NCI-H2171 (cell line): ENCODE results near the gene ZNF608.
A peak's percentile ranks its signal among the peaks of the same experiment; 100 is the strongest.

Source experiments
- DNase-seq: peaks from one replicate; lab custom pipeline; 2025; lab: John Stamatoyannopoulos, UW

The ZNF608 gene

GRCh38 chr5:124719113-124719967 is 27.1 kb downstream of the ZNF608 start:
- no peak for DNase-seq

GRCh38 chr5:124718380-124718789 is 28.1 kb downstream of the ZNF608 start:
- peak; percentile 10 for DNase-seq

- no peak for DNase-seq
Observed at GRCh38 chr5:124716169-124716568, 30.3 kb downstream of the ZNF608 start.

- DNase-seq: no peak
Observed at GRCh38 chr5:124714910-124715309, 31.5 kb downstream of the ZNF608 start.

- DNase-seq: no peak
Observed at GRCh38 chr5:124713595-124713994, 32.8 kb downstream of the ZNF608 start.

- DNase-seq: no peak
Observed at GRCh38 chr5:124712731-124713305, 33.6 kb downstream of the ZNF608 start.

GRCh38 chr5:124708086-124708485 is 38.4 kb downstream of the ZNF608 start:
- no peak for DNase-seq

GRCh38 chr5:124707520-124707919 is 38.9 kb downstream of the ZNF608 start:
- no peak for DNase-seq

- DNase-seq: peak; percentile 77
Observed at GRCh38 chr5:124706729-124707361, 39.6 kb downstream of the ZNF608 start.

- no peak for DNase-seq
Observed at GRCh38 chr5:124706051-124706450, 40.4 kb downstream of the ZNF608 start.

GRCh38 chr5:124705577-124705976 is 40.9 kb downstream of the ZNF608 start:
- DNase-seq: no peak

- no peak for DNase-seq
Observed at GRCh38 chr5:124704594-124705284, 41.7 kb downstream of the ZNF608 start.

- DNase-seq: no peak
Observed at GRCh38 chr5:124703995-124704394, 42.4 kb downstream of the ZNF608 start.

GRCh38 chr5:124702525-124702924 is 43.9 kb downstream of the ZNF608 start:
- DNase-seq: no peak

GRCh38 chr5:124701873-124702425 is 44.5 kb downstream of the ZNF608 start:
- no peak for DNase-seq

GRCh38 chr5:124701016-124701415 is 45.4 kb downstream of the ZNF608 start:
- no peak for DNase-seq

- DNase-seq: no peak
Observed at GRCh38 chr5:124700333-124700732, 46.1 kb downstream of the ZNF608 start.

- no peak for DNase-seq
Observed at GRCh38 chr5:124698770-124699169, 47.7 kb downstream of the ZNF608 start.

- no peak for DNase-seq
Observed at GRCh38 chr5:124697933-124698591, 48.4 kb downstream of the ZNF608 start.

- DNase-seq: no peak
Observed at GRCh38 chr5:124697501-124697900, 48.9 kb downstream of the ZNF608 start.

- DNase-seq: no peak
Observed at GRCh38 chr5:124696898-124697297, 49.5 kb downstream of the ZNF608 start.
